Ascending aorta (tissue), 2 donors: ENCODE data around the gene RALGPS2. TPM values are rescaled to one million over a fixed set of nuclear protein-coding genes. Genes with fewer than 3 reads are reported as not detected.
"Not testable (repeated sequence)": the region's sequence is repeated elsewhere in the genome, so short reads cannot be mapped to it uniquely, and the experiment has no call there.

Source experiments
- DNase-seq, 2 donors: peaks; one replicate each; pipeline ENCODE4 v3.0.0-alpha.2; 2019; ENCODE audit warnings: low spot score in 2 of 2
- H3K27ac ChIP-seq, 2 donors: fragments of 200-600 bp; sonication (generic); one replicate each; pipeline ENCODE4 v1.5.1; 2016 to 2017; ENCODE audit warnings: mild to moderate bottlenecking in 1 of 2
- H3K27me3 ChIP-seq: fragments of 200-600 bp; sonication (generic); one replicate; pipeline ENCODE4 v1.5.1; 2017
- H3K36me3 ChIP-seq, 2 donors: fragments of 200-600 bp; sonication (generic); one replicate each; pipeline ENCODE4 v1.5.1; 2016
- H3K4me1 ChIP-seq, 2 donors: fragments of 200-600 bp; sonication (generic); one replicate each; pipeline ENCODE4 v1.5.1; 2016 to 2017; ENCODE audit warnings: mild to moderate bottlenecking in 1 of 2
- H3K4me3 ChIP-seq, 2 donors: fragments of 200-600 bp; sonication (generic); one replicate each; pipeline ENCODE4 v1.5.1; 2016 to 2017; ENCODE audit warnings: mild to moderate bottlenecking in 1 of 2
- H3K9me3 ChIP-seq, 2 donors: fragments of 200-600 bp; sonication (generic); one replicate each; pipeline ENCODE4 v1.5.1; 2016
- CTCF ChIP-seq, 3 experiments: fragments of 200-600 bp in 2 of 3; fragments of 450-650 bp in 1 of 3; sonication (generic) in 2 of 3; IDR thresholded peaks; one replicate each; pipeline ENCODE4 v1.5.1; 2016 to 2019; ENCODE audit warnings: antibody characterized with exemption in 3 of 3, mild to moderate bottlenecking in 1 of 3, moderate library complexity in 1 of 3
- intact Hi-C: fragments of 100-400 bp; cut with DNase I; formaldehyde crosslinking; loops from one replicate; pipeline ENCODE4 v1.15.1; 2023
- total RNA-seq: library from RNA; depleted of rRNA; stranded (reverse); fragments of >200 nt; gene quantifications from one replicate; pipeline ENCODE4 v1.1.0, GENCODE V29; 2016

The RALGPS2 gene
- total RNA-seq, 1 donor from 2014 or later = 2.2 TPM

GRCh38 chr1:178752891-178753290 lies 27.8 kb downstream of the RALGPS2 start:
- intact Hi-C loops = loop anchor here (1.0 to 10.0 kb wide), 2 partner anchors 211 to 448 kb away; no protein-coding TSS in a partner anchor
- Histone ChIP-seq H3K9me3 (no peaks in the 10 kb centered on the region), H3K36me3 (no peaks in the 10 kb centered on the region), H3K4me3 (no peak overlapping the region), H3K4me1 (no peaks in the 10 kb centered on the region), H3K27me3 (no peaks in the 10 kb centered on the region), H3K27ac (no peak overlapping the region)
- no peak for DNase-seq
- TF ChIP-seq CTCF (IDR thresholded peaks at IDR 0.05) = no peak

DNA sequence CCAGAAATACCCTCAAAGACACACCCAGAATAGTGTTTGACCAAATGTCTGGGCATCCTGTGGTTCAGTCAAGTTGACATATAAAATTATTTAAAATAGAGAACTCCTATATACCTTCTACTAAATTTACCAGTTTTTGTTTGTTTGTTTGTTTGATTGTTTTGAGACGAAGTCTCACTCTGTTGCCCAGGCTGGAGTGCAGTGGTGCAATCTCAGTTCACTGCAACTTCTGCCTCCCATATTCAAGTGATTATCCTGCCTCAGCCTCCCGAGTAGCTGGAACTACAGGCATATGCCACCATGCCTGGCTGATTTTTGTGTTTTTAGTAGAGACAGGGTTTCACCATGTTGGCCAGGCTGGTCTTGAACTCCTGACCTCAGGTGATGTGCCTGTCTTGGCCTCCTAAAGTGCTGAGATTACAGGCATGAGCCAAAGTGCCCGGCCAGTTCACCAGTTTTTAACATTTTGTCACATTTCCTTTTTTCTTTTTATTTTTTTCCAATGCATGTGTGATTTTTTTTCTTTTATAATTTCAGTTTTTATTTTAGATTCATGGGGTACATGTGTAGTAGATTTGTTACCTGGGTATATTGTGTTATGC lies 29.7 kb downstream of the RALGPS2 start:
- not testable (repeated sequence) for H3K4me3 ChIP-seq, H3K36me3 ChIP-seq, H3K4me1 ChIP-seq, H3K27ac ChIP-seq, H3K27me3 ChIP-seq, H3K9me3 ChIP-seq, DNase-seq
- intact Hi-C loops = loop anchor here (10.0 kb wide), 1 partner anchor 450 kb away; no protein-coding TSS in a partner anchor

DNA sequence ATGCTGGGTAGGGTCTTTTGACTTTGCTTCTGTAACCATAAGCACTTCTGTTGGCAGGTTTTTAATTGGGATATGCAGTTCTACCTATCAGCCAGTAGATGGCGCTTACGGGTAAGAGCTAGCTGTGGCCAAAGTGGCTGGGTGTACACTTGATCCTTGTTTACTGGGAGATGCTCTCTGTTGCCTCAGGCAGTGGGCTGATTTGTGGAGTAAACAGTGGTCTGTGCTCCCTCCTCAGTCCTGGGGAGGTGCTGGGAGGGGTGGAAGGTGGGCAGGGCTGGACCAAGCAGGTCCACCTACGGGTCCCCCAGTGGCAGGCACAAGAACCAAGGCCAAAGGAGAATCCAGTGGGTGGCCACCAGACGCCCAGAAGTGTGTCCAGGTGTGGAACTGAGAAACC lies 43.4 kb downstream of the RALGPS2 start:
- Histone ChIP-seq H3K4me1 (no peaks in the 10 kb centered on the region), H3K27ac (no peak overlapping the region), H3K27me3 (no peaks in the 10 kb centered on the region), H3K9me3 (peaks cover 9 to 24% of the 10 kb centered on the region in 2 donors), H3K36me3 (no peaks in the 10 kb centered on the region), H3K4me3 (no peak overlapping the region)
- intact Hi-C loops = no loop called here
- no peak for DNase-seq
- TF ChIP-seq CTCF (IDR thresholded peaks at IDR 0.05) = peak; percentile 19 to 41 (median 25)

- no peaks in the 10 kb centered on the region for H3K4me1 ChIP-seq
- H3K36me3 ChIP-seq = no peaks in the 10 kb centered on the region
- TF ChIP-seq CTCF (IDR thresholded peaks at IDR 0.05) = no peak
- peaks cover 9 to 11% of the 10 kb centered on the region in 2 donors for H3K9me3 ChIP-seq
- intact Hi-C loops = no loop called here
- H3K27me3 ChIP-seq = no peaks in the 10 kb centered on the region
- H3K4me3 ChIP-seq = no peak overlapping the region
- H3K27ac ChIP-seq = no peak overlapping the region
- DNase-seq = no peak
These were observed 47.9 kb downstream of the RALGPS2 start for GRCh38 chr1:178772952-178773351.

DNA sequence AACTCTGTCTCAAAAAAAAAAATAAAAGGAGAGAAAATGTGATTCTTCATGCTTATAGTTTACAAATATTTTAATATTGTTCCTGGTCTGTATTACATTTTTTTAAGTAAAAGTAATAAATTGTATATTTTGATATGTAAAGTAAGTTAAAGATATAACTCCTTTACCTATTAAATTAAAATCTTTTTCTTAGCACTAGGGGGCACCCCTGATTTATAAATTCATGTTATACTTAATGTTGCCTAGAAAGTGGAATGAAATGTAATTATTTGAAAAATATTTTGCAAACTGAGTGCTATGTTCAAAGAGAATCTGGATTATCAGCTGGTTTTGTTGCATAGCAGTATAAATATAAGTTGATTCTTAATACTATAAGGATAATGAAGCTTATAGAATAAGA lies 49.2 kb downstream of the RALGPS2 start:
- intact Hi-C loops = loop anchor here (2.0 kb wide), 1 partner anchor 229 kb away; no protein-coding TSS in a partner anchor
- no peaks in the 10 kb centered on the region for H3K4me1 ChIP-seq
- peaks cover 4% of the 10 kb centered on the region in 2 donors for H3K9me3 ChIP-seq
- H3K27me3 ChIP-seq = no peaks in the 10 kb centered on the region
- DNase-seq = no peak
- no peaks in the 10 kb centered on the region for H3K36me3 ChIP-seq
- H3K4me3 ChIP-seq = no peak overlapping the region
- H3K27ac ChIP-seq = no peak overlapping the region
- TF ChIP-seq CTCF (IDR thresholded peaks at IDR 0.05) = peak in 2 of 3 experiments; percentile 33 to 42

DNA sequence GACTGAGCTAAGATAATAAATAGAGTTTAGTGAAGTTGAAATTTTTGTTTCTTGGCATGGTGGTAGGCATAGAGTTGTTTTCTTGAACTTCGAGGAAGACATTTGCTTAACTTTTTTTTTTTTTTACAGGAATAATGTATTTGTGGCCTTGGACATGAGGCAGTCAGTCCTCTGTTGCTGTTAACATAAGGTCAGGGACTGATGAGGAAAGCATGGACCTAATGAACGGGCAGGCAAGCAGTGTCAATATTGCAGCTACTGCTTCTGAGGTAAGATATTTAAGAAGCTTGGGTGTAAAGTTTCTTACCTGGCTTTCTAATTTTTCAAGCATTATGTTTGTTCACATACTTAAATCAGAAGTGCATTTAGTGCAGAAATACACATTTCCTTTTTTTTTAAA lies 51.5 kb downstream of the RALGPS2 start:
- intact Hi-C loops = no loop called here
- no peak for TF ChIP-seq CTCF (IDR thresholded peaks at IDR 0.05)
- no peak for DNase-seq

More for the DNA sequence above, 51.5 kb downstream of the RALGPS2 start:
- no peaks in the 10 kb centered on the region for H3K9me3 ChIP-seq
- no peak overlapping the region for H3K27ac ChIP-seq
- no peaks in the 10 kb centered on the region for H3K4me1 ChIP-seq
- no peak overlapping the region for H3K4me3 ChIP-seq
- no peaks in the 10 kb centered on the region for H3K27me3 ChIP-seq
- no peaks in the 10 kb centered on the region for H3K36me3 ChIP-seq
